Right ventricle myocardium superior (tissue), 1 donor: ENCODE results near the gene EEIG1. TPM values are rescaled to one million over a fixed set of nuclear protein-coding genes. Genes with fewer than 3 reads are reported as not detected.

Experiments
- ATAC-seq: fragments of 200-7000 bp; cut with Tn5 transposase; one replicate; pipeline ENCODE4 v1.9.1; 2020; ENCODE audit warnings: mild to moderate bottlenecking; ENCODE audit not compliant: poor library complexity
- DNase-seq: peaks from one replicate; pipeline ENCODE4 v3.0.0-alpha.2; 2020
- intact Hi-C: fragments of 100-400 bp; cut with DNase I; formaldehyde crosslinking; loops from one replicate; pipeline ENCODE4 v1.11.2; 2022
- total RNA-seq: library from RNA; stranded (reverse); fragmentation: NEBNext Ultra II Directional; extraction: Animal tissue kit (Norgen Biotek cat#: 25700); gene quantifications from one replicate; pipeline ENCODE4 v1.2.1, GENCODE V29; 2021
- donor health status: DM: no; HTN: yes; CAD: no; lungs with severe emphysema.

EEIG1 gene
- total RNA-seq, 1 donor from 2014 or later: 21.8 TPM

- DNase-seq (peak; percentile 77), ATAC-seq (peak; percentile 27)
- intact Hi-C loops: no loop called here
Observed at GRCh38 chr9:127977884-127978647, 2.7 kb downstream of the EEIG1 start.

GRCh38 chr9:127977009-127977883, 3.5 kb downstream of the EEIG1 start:
- intact Hi-C loops: no loop called here
- ATAC-seq: no peak
- DNase-seq: peak; percentile 42

GRCh38 chr9:127976498-127976897, 4.3 kb downstream of the EEIG1 start:
- intact Hi-C loops: no loop called here
- DNase-seq (peak; percentile 27), ATAC-seq (no peak)

GRCh38 chr9:127975376-127976315, 5.1 kb downstream of the EEIG1 start:
- ATAC-seq (no peak), DNase-seq (peak; percentile 57)
- intact Hi-C loops: no loop called here

- DNase-seq (peak; percentile 67), ATAC-seq (no peak)
- intact Hi-C loops: no loop called here
Observed at GRCh38 chr9:127974769-127975261, 6.0 kb downstream of the EEIG1 start.

GRCh38 chr9:127974001-127974768, 6.6 kb downstream of the EEIG1 start:
- ATAC-seq (no peak), DNase-seq (peak; percentile 36)
- intact Hi-C loops: no loop called here

GRCh38 chr9:127973169-127974000, 7.4 kb downstream of the EEIG1 start:
- ATAC-seq (peak; percentile 46), DNase-seq (peak; percentile 70)
- intact Hi-C loops: no loop called here

- DNase-seq (peak; percentile 80), ATAC-seq (peak; percentile 64)
- intact Hi-C loops: no loop called here
Observed at GRCh38 chr9:127972236-127972871, 8.4 kb downstream of the EEIG1 start.

- ATAC-seq: no peak
- DNase-seq: no peak
- intact Hi-C loops: no loop called here
Observed at GRCh38 chr9:127971357-127972235, 9.2 kb downstream of the EEIG1 start.

- DNase-seq (no peak), ATAC-seq (no peak)
- intact Hi-C loops: no loop called here
Observed at GRCh38 chr9:127970401-127971313, 10.1 kb downstream of the EEIG1 start.

GRCh38 chr9:127968700-127969383, 11.9 kb downstream of the EEIG1 start:
- peak; percentile 46 for ATAC-seq
- DNase-seq: peak; percentile 86
- intact Hi-C loops: no loop called here

GRCh38 chr9:127968042-127968441, 12.7 kb downstream of the EEIG1 start:
- DNase-seq: no peak
- intact Hi-C loops: no loop called here

GRCh38 chr9:127967151-127967809, 13.5 kb downstream of the EEIG1 start:
- ATAC-seq (no peak), DNase-seq (no peak)
- intact Hi-C loops: no loop called here

More at GRCh38 chr9:127968042-127968441, 12.7 kb downstream of the EEIG1 start:
- no peak for ATAC-seq
